GM12878 (cell line): Measurements from ENCODE around the gene TGFBI. TPM values are rescaled to one million over a fixed set of nuclear protein-coding genes. Genes with fewer than 3 reads are reported as not detected.

Experiments
- ATAC-seq: fragments of 200-7000 bp; cut with Tn5 transposase; 3 replicates; pipeline ENCODE4 v1.9.1; 2020; ENCODE audit warnings: mild to moderate bottlenecking, moderate library complexity
- BruUV-seq: library from RNA; stranded (reverse); fragments of 400-500 nt; replicated peaks from 2 replicates; lab custom pipeline; 2021; lab: Mats Ljungman, UMichigan
- CTCF ChIA-PET: fragments of 300-600 bp; sonication (Branson Sonifier 250); formaldehyde crosslinking; extraction: SDS; loops from one replicate; lab custom pipeline; 2021; ENCODE audit warnings: inconsistent platforms; lab: Yijun Ruan, JAX
- POLR2A ChIA-PET: fragments of 350-600 bp; formaldehyde crosslinking; extraction: SDS; loops from one replicate; lab custom pipeline; 2021; ENCODE audit warnings: inconsistent platforms; lab: Charles Lee
- RAD21 ChIA-PET: fragments of 300-600 bp; sonication (Branson Sonifier 250); formaldehyde crosslinking; loops from one replicate; lab custom pipeline; 2023; ENCODE audit warnings: antibody characterized with exemption; ENCODE audit not compliant: unreplicated experiment; lab: Charles Lee
- SMC1A ChIA-PET: fragments of 300-600 bp; sonication (Branson Sonifier 250); formaldehyde crosslinking; loops from one replicate; lab custom pipeline; 2023; ENCODE audit not compliant: unreplicated experiment, uncharacterized antibody; lab: Charles Lee
- DNase-seq: peaks from one replicate; pipeline ENCODE4 v3.0.0-alpha.2; 2011; ENCODE audit warnings: low read depth, low spot score
- FAIRE-seq: peaks from 3 replicates; lab custom pipeline; 2011; peaks lifted over from hg19 to GRCh38; lab: Jason Lieb, UNC
- H2AFZ ChIP-seq: 2 replicates; pipeline ENCODE4 v1.6.0; 2011; ENCODE audit warnings: low read depth, low read length, control low read depth; ENCODE audit not compliant: control insufficient read depth
- H3K27ac ChIP-seq: 2 replicates; pipeline ENCODE4 v1.5.1; 2011; ENCODE audit warnings: control low read depth; ENCODE audit not compliant: control insufficient read depth, insufficient read depth
- H3K27me3 ChIP-seq, 2 experiments: replicated peaks in 1 of 2; 2 replicates each; pipeline versions ENCODE4 v1.6.0 to v1.6.1; 2011; ENCODE audit warnings: low read length in 1 of 2; ENCODE audit not compliant: control insufficient read depth in 2 of 2, insufficient read depth in 2 of 2
- H3K36me3 ChIP-seq, 2 experiments: 2 replicates each; pipeline ENCODE4 v1.5.1; 2011; ENCODE audit warnings: low read length in 1 of 2; ENCODE audit not compliant: control insufficient read depth in 2 of 2, insufficient read depth in 2 of 2
- H3K4me1 ChIP-seq: 2 replicates; pipeline ENCODE4 v1.6.1; 2011; ENCODE audit warnings: mild to moderate bottlenecking, low read length, moderate library complexity, mixed read lengths; ENCODE audit not compliant: control insufficient read depth, insufficient read depth
- H3K4me2 ChIP-seq: 2 replicates; pipeline ENCODE4 v1.6.0; 2011; ENCODE audit warnings: control low read depth; ENCODE audit not compliant: control insufficient read depth, insufficient read depth
- H3K4me3 ChIP-seq: fragments of 200-600 bp; sonication (generic); 2 replicates; pipeline ENCODE4 v1.5.1; 2016
- H3K79me2 ChIP-seq: 2 replicates; pipeline ENCODE4 v1.6.0; 2011; ENCODE audit warnings: low read length; ENCODE audit not compliant: control insufficient read depth, insufficient read depth
- H3K9ac ChIP-seq: 2 replicates; pipeline ENCODE4 v1.8.0; 2011; ENCODE audit warnings: low read length, control low read depth, mixed read lengths; ENCODE audit not compliant: control insufficient read depth, insufficient read depth
- H3K9me3 ChIP-seq: replicated peaks from 3 replicates; pipeline ENCODE4 v1.5.1; 2011; ENCODE audit warnings: mild to moderate bottlenecking, low read length; ENCODE audit not compliant: control insufficient read depth, insufficient read depth
- H4K20me1 ChIP-seq: 2 replicates; pipeline ENCODE4 v1.6.0; 2011; ENCODE audit not compliant: control insufficient read depth, insufficient read depth
- CREB1 ChIP-seq: IDR thresholded peaks from 2 replicates; pipeline ENCODE4 v1.6.1; 2012; ENCODE audit warnings: low read depth, mild to moderate bottlenecking, inconsistent platforms
- CREM ChIP-seq: IDR thresholded peaks from 2 replicates; pipeline ENCODE4 v1.6.1; 2014; ENCODE audit warnings: antibody characterized with exemption, low read depth
- EZH2 ChIP-seq: IDR thresholded peaks from 2 replicates; pipeline ENCODE4 v1.6.1; 2012; ENCODE audit warnings: low read depth, mild to moderate bottlenecking, control low read depth, inconsistent platforms, low read length, borderline replicate concordance; ENCODE audit not compliant: control insufficient read depth
- FOS ChIP-seq: IDR thresholded peaks from 3 replicates; pipeline ENCODE4 v1.6.1; 2011; ENCODE audit warnings: borderline replicate concordance; ENCODE audit not compliant: insufficient read length; ENCODE audit errors: extremely low read depth
- MYC ChIP-seq: IDR thresholded peaks from 2 replicates; pipeline ENCODE4 v1.6.1; 2011; ENCODE audit warnings: mild to moderate bottlenecking, low read length, moderate library complexity, inconsistent platforms; ENCODE audit not compliant: insufficient read depth, insufficient replicate concordance, insufficient read length, severe bottlenecking
- NR2C2 ChIP-seq: IDR thresholded peaks from 2 replicates; pipeline ENCODE4 v1.6.1; 2011; ENCODE audit warnings: borderline replicate concordance, low read depth; ENCODE audit not compliant: control insufficient read depth, insufficient read length
- POLR2AphosphoS2 ChIP-seq: IDR thresholded peaks from 2 replicates; pipeline ENCODE4 v1.6.1; 2011; ENCODE audit warnings: low read depth, mild to moderate bottlenecking, low read length, improper control_type of control experiment, moderate library complexity
- POU2F2 ChIP-seq: IDR thresholded peaks from 3 replicates; pipeline ENCODE4 v1.6.1; 2011; ENCODE audit warnings: low read depth, mild to moderate bottlenecking, low read length, borderline replicate concordance
- RAD51 ChIP-seq: fragments of 450-650 bp; IDR thresholded peaks from 2 replicates; pipeline ENCODE4 v1.6.1; 2016; ENCODE audit warnings: moderate library complexity, mild to moderate bottlenecking, inconsistent platforms
- RUNX3 ChIP-seq: IDR thresholded peaks from 2 replicates; pipeline ENCODE4 v1.6.1; 2012; ENCODE audit warnings: low read length, inconsistent platforms
- SIN3A ChIP-seq: IDR thresholded peaks from 2 replicates; pipeline ENCODE4 v1.6.1; 2012; ENCODE audit warnings: low read depth, low read length, improper control_type of control experiment
- SREBF1 ChIP-seq: IDR thresholded peaks from 2 replicates; pipeline ENCODE4 v1.6.1; 2012; ENCODE audit warnings: mild to moderate bottlenecking, low read length
- STAT3 ChIP-seq: IDR thresholded peaks from 2 replicates; pipeline ENCODE4 v1.6.1; 2011; ENCODE audit warnings: low read depth, low read length, improper control_type of control experiment
- ZSCAN29 ChIP-seq: fragments of 450-650 bp; IDR thresholded peaks from 2 replicates; pipeline ENCODE4 v1.6.1; 2017; ENCODE audit warnings: mild to moderate bottlenecking, moderate library complexity
- WGBS: methylation state at CpG from one replicate; pipeline ENCODE4 v1.1.6; 2016; ENCODE audit warnings: low lambda C conversion rate; ENCODE audit not compliant: insufficient replicate concordance, insufficient coverage; ENCODE audit errors: missing lambda C conversion rate; 5-methylcytosine and 5-hydroxymethylcytosine counted together
- in situ Hi-C: fragments of 300-500 bp; cut with MboI; formaldehyde crosslinking; loops from 9 replicates; pipeline ENCODE4 v1.14.3; 2018; ENCODE audit warnings: mixed read lengths
- intact Hi-C: fragments of 100-400 bp; cut with micrococcal nuclease; formaldehyde crosslinking; loops from one replicate; pipeline ENCODE4 v1.14.2; 2022; ENCODE audit not compliant: unreplicated experiment
- polyA plus RNA-seq, 11 experiments: library from polyadenylated mRNA; depleted of rRNA in 4 of 11; unstranded in 6 of 11; stranded (reverse) in 5 of 11; fragments of >200 nt; fragmentation: Nextera tagmentation in 4 of 11; fragmentation: Illumina TruSeq in 1 of 11; extraction: Ambion mirVana in 4 of 11; extraction: Trizol in 1 of 11; gene quantifications; 1 replicate in 1 of 11; 2 replicates in 10 of 11; pipeline versions ENCODE4 v1.2.1 to v1.2.3, GENCODE V29; 2011 to 2016; ENCODE audit warnings: inconsistent platforms in 2 of 11, missing spikeins in 2 of 11, low read depth in 1 of 11
- total RNA-seq, 4 experiments: library from RNA; depleted of rRNA in 3 of 4; stranded (reverse); fragments of >200 nt in 3 of 4; fragmentation: Illumina TruSeq in 1 of 4; extraction: Trizol in 1 of 4; gene quantifications; 2 replicates each; pipeline versions ENCODE4 v1.2.1 to v1.2.3, GENCODE V29; 2013 to 2021
- TF ChIP-seq, protein P1 (sequence below): fragments of 450-650 bp; conservative IDR thresholded peaks from 2 replicates; pipeline ENCODE4 v1.6.1; 2017; ENCODE audit warnings: mild to moderate bottlenecking, moderate library complexity
- TF ChIP-seq, protein P2 (sequence below): fragments of 450-650 bp; IDR thresholded peaks from 2 replicates; pipeline ENCODE4 v1.6.1; 2017; ENCODE audit warnings: borderline replicate concordance
- TF ChIP-seq, protein P3 (sequence below): fragments of 450-650 bp; IDR thresholded peaks from 2 replicates; pipeline ENCODE4 v1.6.1; 2017; ENCODE audit warnings: mild to moderate bottlenecking, moderate library complexity
- TF ChIP-seq, protein P4 (sequence below): IDR thresholded peaks from 2 replicates; pipeline ENCODE4 v1.6.1; 2011; ENCODE audit warnings: low read depth, mild to moderate bottlenecking, low read length, moderate library complexity, borderline replicate concordance; ENCODE audit errors: extremely low read depth

TGFBI gene
- total and polyA plus RNA-seq, 10 of the 15 experiments (the other 5 are each of a cell fraction or from before 2014, with no cell fraction given), result 0.12 to 1.8 (median 0.19) TPM

DNA sequence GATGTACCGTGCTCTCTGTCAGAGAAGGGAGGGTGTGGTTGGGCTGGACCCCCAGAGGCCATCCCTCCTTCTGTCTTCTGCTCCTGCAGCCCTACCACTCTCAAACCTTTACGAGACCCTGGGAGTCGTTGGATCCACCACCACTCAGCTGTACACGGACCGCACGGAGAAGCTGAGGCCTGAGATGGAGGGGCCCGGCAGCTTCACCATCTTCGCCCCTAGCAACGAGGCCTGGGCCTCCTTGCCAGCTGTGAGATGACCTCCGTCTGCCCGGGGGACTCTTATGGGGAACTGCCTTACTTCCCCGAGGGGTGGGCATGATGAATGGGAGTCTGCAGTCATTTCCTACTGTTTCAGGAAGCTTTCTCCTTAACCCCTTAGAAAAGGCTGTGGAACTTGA is 17.5 kb downstream of the TGFBI start:
- H3K4me2 ChIP-seq, result no peak overlapping the region
- ChIA-PET SMC1A (interaction anchor here (0.8 to 1.2 kb wide), 3 partner anchors 13 to 627 kb away, joined by 3 read pairs; no protein-coding TSS in a partner anchor), CTCF (interaction anchor here (0.9 to 1.7 kb wide), 2 partner anchors 9 to 155 kb away, joined by 3 to 5 read pairs; no protein-coding TSS in a partner anchor), RAD21 (no interaction called here), POLR2A (no interaction called here)
- no peaks in the 10 kb centered on the region for H3K79me2 ChIP-seq
- ATAC-seq (no peak), FAIRE-seq (no peak), DNase-seq (no peak)
- H3K9ac ChIP-seq, result no peak overlapping the region
- H4K20me1 ChIP-seq, result no peaks in the 10 kb centered on the region
- in situ Hi-C loops (no loop called here), intact Hi-C loops (no loop called here)
- no peak for TF ChIP-seq RUNX3
- TF ChIP-seq, protein P1, sequence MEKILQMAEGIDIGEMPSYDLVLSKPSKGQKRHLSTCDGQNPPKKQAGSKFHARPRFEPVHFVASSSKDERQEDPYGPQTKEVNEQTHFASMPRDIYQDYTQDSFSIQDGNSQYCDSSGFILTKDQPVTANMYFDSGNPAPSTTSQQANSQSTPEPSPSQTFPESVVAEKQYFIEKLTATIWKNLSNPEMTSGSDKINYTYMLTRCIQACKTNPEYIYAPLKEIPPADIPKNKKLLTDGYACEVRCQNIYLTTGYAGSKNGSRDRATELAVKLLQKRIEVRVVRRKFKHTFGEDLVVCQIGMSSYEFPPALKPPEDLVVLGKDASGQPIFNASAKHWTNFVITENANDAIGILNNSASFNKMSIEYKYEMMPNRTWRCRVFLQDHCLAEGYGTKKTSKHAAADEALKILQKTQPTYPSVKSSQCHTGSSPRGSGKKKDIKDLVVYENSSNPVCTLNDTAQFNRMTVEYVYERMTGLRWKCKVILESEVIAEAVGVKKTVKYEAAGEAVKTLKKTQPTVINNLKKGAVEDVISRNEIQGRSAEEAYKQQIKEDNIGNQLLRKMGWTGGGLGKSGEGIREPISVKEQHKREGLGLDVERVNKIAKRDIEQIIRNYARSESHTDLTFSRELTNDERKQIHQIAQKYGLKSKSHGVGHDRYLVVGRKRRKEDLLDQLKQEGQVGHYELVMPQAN, result no peak
- TF ChIP-seq MYC, result no peak
- TF ChIP-seq, protein P2, sequence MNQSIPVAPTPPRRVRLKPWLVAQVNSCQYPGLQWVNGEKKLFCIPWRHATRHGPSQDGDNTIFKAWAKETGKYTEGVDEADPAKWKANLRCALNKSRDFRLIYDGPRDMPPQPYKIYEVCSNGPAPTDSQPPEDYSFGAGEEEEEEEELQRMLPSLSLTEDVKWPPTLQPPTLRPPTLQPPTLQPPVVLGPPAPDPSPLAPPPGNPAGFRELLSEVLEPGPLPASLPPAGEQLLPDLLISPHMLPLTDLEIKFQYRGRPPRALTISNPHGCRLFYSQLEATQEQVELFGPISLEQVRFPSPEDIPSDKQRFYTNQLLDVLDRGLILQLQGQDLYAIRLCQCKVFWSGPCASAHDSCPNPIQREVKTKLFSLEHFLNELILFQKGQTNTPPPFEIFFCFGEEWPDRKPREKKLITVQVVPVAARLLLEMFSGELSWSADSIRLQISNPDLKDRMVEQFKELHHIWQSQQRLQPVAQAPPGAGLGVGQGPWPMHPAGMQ, result no peak
- no peak for TF ChIP-seq STAT3
- TF ChIP-seq CREB1, result no peak
- TF ChIP-seq CREM, result no peak
- TF ChIP-seq POLR2AphosphoS2, result no peak
- TF ChIP-seq ZSCAN29, result no peak
- TF ChIP-seq SIN3A, result no peak
- TF ChIP-seq FOS, result no peak
- TF ChIP-seq SREBF1, result no peak
- no peak for TF ChIP-seq EZH2
- TF ChIP-seq, protein P3, sequence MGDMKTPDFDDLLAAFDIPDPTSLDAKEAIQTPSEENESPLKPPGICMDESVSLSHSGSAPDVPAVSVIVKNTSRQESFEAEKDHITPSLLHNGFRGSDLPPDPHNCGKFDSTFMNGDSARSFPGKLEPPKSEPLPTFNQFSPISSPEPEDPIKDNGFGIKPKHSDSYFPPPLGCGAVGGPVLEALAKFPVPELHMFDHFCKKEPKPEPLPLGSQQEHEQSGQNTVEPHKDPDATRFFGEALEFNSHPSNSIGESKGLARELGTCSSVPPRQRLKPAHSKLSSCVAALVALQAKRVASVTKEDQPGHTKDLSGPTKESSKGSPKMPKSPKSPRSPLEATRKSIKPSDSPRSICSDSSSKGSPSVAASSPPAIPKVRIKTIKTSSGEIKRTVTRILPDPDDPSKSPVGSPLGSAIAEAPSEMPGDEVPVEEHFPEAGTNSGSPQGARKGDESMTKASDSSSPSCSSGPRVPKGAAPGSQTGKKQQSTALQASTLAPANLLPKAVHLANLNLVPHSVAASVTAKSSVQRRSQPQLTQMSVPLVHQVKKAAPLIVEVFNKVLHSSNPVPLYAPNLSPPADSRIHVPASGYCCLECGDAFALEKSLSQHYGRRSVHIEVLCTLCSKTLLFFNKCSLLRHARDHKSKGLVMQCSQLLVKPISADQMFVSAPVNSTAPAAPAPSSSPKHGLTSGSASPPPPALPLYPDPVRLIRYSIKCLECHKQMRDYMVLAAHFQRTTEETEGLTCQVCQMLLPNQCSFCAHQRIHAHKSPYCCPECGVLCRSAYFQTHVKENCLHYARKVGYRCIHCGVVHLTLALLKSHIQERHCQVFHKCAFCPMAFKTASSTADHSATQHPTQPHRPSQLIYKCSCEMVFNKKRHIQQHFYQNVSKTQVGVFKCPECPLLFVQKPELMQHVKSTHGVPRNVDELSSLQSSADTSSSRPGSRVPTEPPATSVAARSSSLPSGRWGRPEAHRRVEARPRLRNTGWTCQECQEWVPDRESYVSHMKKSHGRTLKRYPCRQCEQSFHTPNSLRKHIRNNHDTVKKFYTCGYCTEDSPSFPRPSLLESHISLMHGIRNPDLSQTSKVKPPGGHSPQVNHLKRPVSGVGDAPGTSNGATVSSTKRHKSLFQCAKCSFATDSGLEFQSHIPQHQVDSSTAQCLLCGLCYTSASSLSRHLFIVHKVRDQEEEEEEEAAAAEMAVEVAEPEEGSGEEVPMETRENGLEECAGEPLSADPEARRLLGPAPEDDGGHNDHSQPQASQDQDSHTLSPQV, result no peak
- no peak for TF ChIP-seq NR2C2
- TF ChIP-seq, protein P4, sequence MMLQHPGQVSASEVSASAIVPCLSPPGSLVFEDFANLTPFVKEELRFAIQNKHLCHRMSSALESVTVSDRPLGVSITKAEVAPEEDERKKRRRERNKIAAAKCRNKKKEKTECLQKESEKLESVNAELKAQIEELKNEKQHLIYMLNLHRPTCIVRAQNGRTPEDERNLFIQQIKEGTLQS, result no peak
- no peak for TF ChIP-seq RAD51
- TF ChIP-seq POU2F2, result no peak
- WGBS, result 34% methylated on average over 12 of the region's 12 CpGs
- no peaks in the 10 kb centered on the region for H3K9me3 ChIP-seq
- no TSS peak for BruUV-seq
- no peak overlapping the region for H3K27ac ChIP-seq
- no peaks in the 10 kb centered on the region for H3K4me1 ChIP-seq
- no peak overlapping the region for H3K4me3 ChIP-seq
- no peak overlapping the region for H2AFZ ChIP-seq
- no peaks in the 10 kb centered on the region; a peak in 1 of 4 replicates for H3K27me3 ChIP-seq
- no peaks in the 10 kb centered on the region for H3K36me3 ChIP-seq
